Cortex of kidney (tissue), 1 donor: Measurements from ENCODE around the gene SMAD3.

ENCODE experiments used
- DNase-seq: peaks from one replicate; lab custom pipeline; 2025; lab: John Stamatoyannopoulos, UW

Gene SMAD3

GRCh38 chr15:67242708-67243111 lies 177.3 kb downstream of the SMAD3 start:
- no peak for DNase-seq
